Neuronal stem cell (in vitro differentiated cells): ENCODE measurements around the gene ZSCAN16.
A peak's percentile ranks its signal among the peaks of the same experiment; 100 is the strongest.

Experiments used
- DNase-seq: peaks from one replicate; pipeline ENCODE4 v3.0.0-alpha.2; 2013; ENCODE audit warnings: low spot score
- H2AFZ ChIP-seq: one replicate; pipeline ENCODE4 v1.6.1; 2013; ENCODE audit warnings: mild to moderate bottlenecking, low read length, inconsistent platforms
- H2AK5ac ChIP-seq: 2 replicates; pipeline ENCODE4 v1.6.1; 2013; ENCODE audit warnings: low read depth, mild to moderate bottlenecking, inconsistent platforms, low read length, moderate library complexity, mixed read lengths
- H2BK120ac ChIP-seq: 2 replicates; pipeline ENCODE4 v1.6.1; 2013; ENCODE audit warnings: low read depth, mild to moderate bottlenecking, inconsistent platforms, low read length, moderate library complexity, mixed read lengths
- H2BK12ac ChIP-seq: one replicate; pipeline ENCODE4 v1.6.1; 2013; ENCODE audit warnings: low read length, inconsistent platforms
- H2BK15ac ChIP-seq: 2 replicates; pipeline ENCODE4 v1.6.1; 2013; ENCODE audit warnings: mild to moderate bottlenecking, low read length, inconsistent platforms, mixed read lengths
- H2BK5ac ChIP-seq: one replicate; pipeline ENCODE4 v1.6.1; 2013; ENCODE audit warnings: inconsistent platforms, mild to moderate bottlenecking, low read length, moderate library complexity
- H3K14ac ChIP-seq: one replicate; pipeline ENCODE4 v1.6.1; 2013; ENCODE audit warnings: low read length, inconsistent platforms
- H3K18ac ChIP-seq: 2 replicates; pipeline ENCODE4 v1.6.1; 2013; ENCODE audit warnings: low read length, inconsistent platforms
- H3K23ac ChIP-seq: 2 replicates; pipeline ENCODE4 v1.6.1; 2013; ENCODE audit warnings: low read depth, mild to moderate bottlenecking, mixed read lengths, low read length, inconsistent platforms; ENCODE audit not compliant: poor library complexity
- H3K27ac ChIP-seq: replicated peaks from 3 replicates; pipeline ENCODE4 v1.5.1; 2013; ENCODE audit warnings: low read length, inconsistent platforms
- H3K27me3 ChIP-seq, 3 experiments: 2 replicates each; pipeline ENCODE4 v1.6.1; 2013; ENCODE audit warnings: low read length in 3 of 3, mild to moderate bottlenecking in 2 of 3, inconsistent platforms in 1 of 3, low read depth in 1 of 3, mixed read lengths in 1 of 3, moderate library complexity in 1 of 3; ENCODE audit not compliant: control insufficient read depth in 3 of 3, insufficient read depth in 3 of 3
- H3K36me3 ChIP-seq, 2 donors: replicated peaks in 1 of 2; 2 replicates each; pipeline ENCODE4 v1.6.1; 2013; ENCODE audit warnings: low read length in 2 of 2; ENCODE audit not compliant: control insufficient read depth in 2 of 2, insufficient read depth in 2 of 2
- H3K4ac ChIP-seq: 2 replicates; pipeline ENCODE4 v1.6.1; 2013; ENCODE audit warnings: inconsistent platforms, mild to moderate bottlenecking, low read length, moderate library complexity
- H3K4me1 ChIP-seq, 2 donors: 1 replicate in 1 of 2; 2 replicates in 1 of 2; pipeline ENCODE4 v1.6.1; 2013; ENCODE audit warnings: low read length in 2 of 2, low read depth in 1 of 2; ENCODE audit not compliant: control insufficient read depth in 2 of 2, insufficient read depth in 1 of 2
- H3K4me2 ChIP-seq: one replicate; pipeline ENCODE4 v1.6.1; 2013; ENCODE audit warnings: mild to moderate bottlenecking, low read length, inconsistent platforms; ENCODE audit not compliant: insufficient read depth, poor library complexity, severe bottlenecking
- H3K4me3 ChIP-seq, 2 donors: 2 replicates each; pipeline ENCODE4 v1.5.1; 2013; ENCODE audit warnings: low read length in 2 of 2, mild to moderate bottlenecking in 2 of 2, inconsistent platforms in 1 of 2, moderate library complexity in 1 of 2
- H3K79me1 ChIP-seq: one replicate; pipeline ENCODE4 v1.6.1; 2013; ENCODE audit warnings: low read depth, mild to moderate bottlenecking, inconsistent platforms, low read length, moderate library complexity
- H3K9ac ChIP-seq: one replicate; pipeline ENCODE4 v1.6.1; 2013; ENCODE audit warnings: mild to moderate bottlenecking, low read depth, low read length, inconsistent platforms; ENCODE audit not compliant: poor library complexity
- H3K9me3 ChIP-seq, 2 donors: replicated peaks in 1 of 2; 2 replicates each; pipeline versions ENCODE3 to v1.6.1; 2013; ENCODE audit warnings: low read length in 2 of 2, mild to moderate bottlenecking in 2 of 2, inconsistent platforms in 1 of 2, low read depth in 1 of 2, mixed read lengths in 1 of 2, moderate library complexity in 1 of 2; ENCODE audit not compliant: control insufficient read depth in 2 of 2, insufficient read depth in 1 of 2
- H4K8ac ChIP-seq: one replicate; pipeline ENCODE4 v1.6.1; 2013; ENCODE audit warnings: low read depth, mild to moderate bottlenecking, inconsistent platforms, low read length, moderate library complexity
- H4K91ac ChIP-seq: one replicate; pipeline ENCODE4 v1.6.1; 2013; ENCODE audit warnings: low read length, low read depth, mild to moderate bottlenecking, inconsistent platforms; ENCODE audit not compliant: poor library complexity
- WGBS, 2 donors: extraction: QIAGEN DNeasy Blood & Tissue Kit; methylation state at CpG; one replicate each; pipeline ENCODE4 v1.1.7; 2013; ENCODE audit warnings: missing lambda C conversion rate in 2 of 2, mixed read lengths in 1 of 2; ENCODE audit not compliant: insufficient read length in 2 of 2, insufficient replicate concordance in 1 of 2; ENCODE audit errors: extremely low coverage in 2 of 2; 5-methylcytosine and 5-hydroxymethylcytosine counted together

Gene ZSCAN16

DNA sequence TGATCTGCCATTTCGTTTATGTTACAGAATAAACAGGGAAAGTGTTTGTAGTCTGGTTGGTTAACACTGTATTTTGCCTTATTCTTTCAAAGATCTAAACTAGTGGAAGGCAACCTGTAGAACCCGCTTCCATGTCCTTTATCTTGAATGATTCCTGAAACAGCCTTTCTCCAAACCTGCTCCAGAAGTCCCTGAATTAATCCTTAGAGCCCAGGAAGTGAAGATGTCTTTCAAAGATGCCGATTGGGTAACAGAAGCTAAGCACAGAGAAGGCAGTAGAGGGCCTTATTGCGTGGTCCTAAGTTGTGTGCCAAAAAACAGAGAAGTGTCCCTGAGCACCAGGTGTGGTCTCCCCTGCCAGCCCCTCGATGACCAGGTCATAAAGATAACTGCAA lies 19.2 kb upstream of the ZSCAN16 start:
- no peak for DNase-seq
- H3K4me1 ChIP-seq, result peaks cover 0 to 2% of the 10 kb centered on the region in 2 donors
- no peak overlapping the region for H3K18ac ChIP-seq
- H3K23ac ChIP-seq, result no peak overlapping the region
- H3K9ac ChIP-seq, result peak overlapping the region; percentile 90
- no peaks in the 10 kb centered on the region for H3K9me3 ChIP-seq
- H3K14ac ChIP-seq, result no peak overlapping the region
- H4K91ac ChIP-seq, result no peak overlapping the region
- no peaks in the 10 kb centered on the region for H3K79me1 ChIP-seq
- no peak overlapping the region for H3K27ac ChIP-seq
- H3K4ac ChIP-seq, result no peak overlapping the region
- no peak overlapping the region for H2BK12ac ChIP-seq
- H2BK15ac ChIP-seq, result no peak overlapping the region
- no peak overlapping the region for H4K8ac ChIP-seq
- no peaks in the 10 kb centered on the region for H3K27me3 ChIP-seq
- H2AK5ac ChIP-seq, result no peak overlapping the region
- peak overlapping the region; percentile 65 to 84 for H3K4me3 ChIP-seq
- no peaks in the 10 kb centered on the region for H3K36me3 ChIP-seq
- no peak overlapping the region for H2BK120ac ChIP-seq
- H3K4me2 ChIP-seq, result peak overlapping the region; percentile 85
- H2BK5ac ChIP-seq, result no peak overlapping the region
- WGBS, 2 donors, result no CpG with 5 or more reads among the region's 5 CpGs
- peak overlapping the region; percentile 92 for H2AFZ ChIP-seq

DNA sequence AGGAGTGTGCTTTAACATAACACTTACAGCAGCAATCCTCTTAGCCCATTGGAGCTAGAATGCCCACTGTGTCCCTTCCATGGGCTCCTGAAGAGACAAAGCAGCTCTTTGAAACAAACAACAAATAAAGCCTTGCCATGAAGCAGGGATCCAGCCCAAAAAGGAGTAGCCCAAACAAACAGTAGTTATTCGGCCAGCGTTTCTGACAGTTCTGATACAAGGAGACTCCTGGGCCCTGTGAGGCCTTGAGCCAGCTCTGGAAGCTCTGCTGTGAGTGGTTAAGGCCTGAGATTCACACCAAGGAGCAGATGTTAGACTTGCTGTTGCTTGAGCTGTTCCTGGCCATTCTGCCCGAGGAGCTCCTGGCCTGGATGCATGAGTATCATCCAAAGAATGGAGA lies 16.9 kb upstream of the ZSCAN16 start:
- no peaks in the 10 kb centered on the region for H3K9me3 ChIP-seq
- H2BK120ac ChIP-seq, result no peak overlapping the region
- no peaks in the 10 kb centered on the region for H3K79me1 ChIP-seq
- no peak overlapping the region for H4K8ac ChIP-seq
- H3K23ac ChIP-seq, result no peak overlapping the region
- DNase-seq, result no peak
- H2BK12ac ChIP-seq, result no peak overlapping the region
- no CpG with 5 or more reads among the region's 3 CpGs for WGBS, 2 donors
- no peak overlapping the region for H3K18ac ChIP-seq
- no peak overlapping the region for H3K27ac ChIP-seq
- no peak overlapping the region for H3K4me3 ChIP-seq
- H3K9ac ChIP-seq, result no peak overlapping the region
- no peaks in the 10 kb centered on the region for H3K27me3 ChIP-seq
- H3K4ac ChIP-seq, result no peak overlapping the region
- H3K4me1 ChIP-seq, result peaks cover 0 to 2% of the 10 kb centered on the region in 2 donors
- H2AK5ac ChIP-seq, result no peak overlapping the region
- no peak overlapping the region for H2AFZ ChIP-seq
- H3K36me3 ChIP-seq, result no peaks in the 10 kb centered on the region
- H3K14ac ChIP-seq, result no peak overlapping the region
- H2BK15ac ChIP-seq, result no peak overlapping the region
- no peak overlapping the region for H4K91ac ChIP-seq
- no peak overlapping the region for H3K4me2 ChIP-seq
- H2BK5ac ChIP-seq, result no peak overlapping the region

DNA sequence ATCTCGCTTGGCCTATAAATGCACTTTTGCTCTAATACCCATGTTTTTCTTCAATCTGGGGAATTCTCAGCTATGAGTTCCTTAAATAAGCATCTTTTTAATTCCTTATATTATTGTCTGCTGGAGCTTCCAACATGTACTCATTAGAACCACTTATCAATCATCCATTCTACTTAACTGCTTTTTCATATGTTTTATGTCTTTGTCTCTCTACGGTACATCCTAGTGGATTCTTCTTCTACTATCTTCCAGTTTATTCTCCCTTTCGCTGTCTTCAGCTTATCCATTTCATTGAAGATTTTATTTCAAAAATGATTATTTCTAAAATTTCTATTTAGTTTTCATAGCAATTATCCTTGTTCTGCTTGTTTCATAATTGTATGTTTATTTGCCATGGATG lies 12.4 kb upstream of the ZSCAN16 start:
- Histone ChIP-seq H3K4ac (no peak overlapping the region), H3K4me3 (no peak overlapping the region), H3K9me3 (no peaks in the 10 kb centered on the region), H3K18ac (no peak overlapping the region), H4K91ac (no peak overlapping the region), H3K23ac (no peak overlapping the region), H2BK120ac (no peak overlapping the region), H3K9ac (no peak overlapping the region), H2BK15ac (no peak overlapping the region), H2BK5ac (no peak overlapping the region), H3K14ac (no peak overlapping the region), H3K27ac (no peak overlapping the region), H3K79me1 (no peaks in the 10 kb centered on the region), H2AK5ac (no peak overlapping the region), H3K4me2 (no peak overlapping the region), H2BK12ac (no peak overlapping the region), H3K27me3 (no peaks in the 10 kb centered on the region), H2AFZ (no peak overlapping the region), H4K8ac (no peak overlapping the region), H3K4me1 (no peaks in the 10 kb centered on the region), H3K36me3 (peaks cover 5 to 30% of the 10 kb centered on the region in 2 donors)
- no CpG with 5 or more reads among the region's 3 CpGs for WGBS, 2 donors
- no peak for DNase-seq

DNA sequence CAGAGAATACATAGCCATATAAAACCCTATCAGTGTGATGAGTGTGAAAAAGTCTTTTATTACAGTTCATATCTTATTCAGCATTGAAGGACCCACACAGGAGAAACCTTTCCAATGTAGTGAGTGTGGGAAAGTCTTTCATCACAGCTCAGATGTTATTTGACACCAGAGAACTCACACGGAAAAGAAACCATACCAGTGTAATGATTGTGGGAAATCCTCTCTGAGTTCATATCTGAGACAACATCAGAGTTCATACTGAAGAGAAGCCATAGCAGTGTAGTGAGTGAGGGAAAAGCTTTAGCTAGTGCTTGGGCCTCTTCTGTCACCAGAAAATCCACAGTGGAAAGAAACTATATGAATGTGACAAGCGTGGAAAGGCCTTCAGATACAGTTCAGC lies 8.6 kb upstream of the ZSCAN16 start:
- no peak overlapping the region for H3K27ac ChIP-seq
- no peak overlapping the region for H2BK120ac ChIP-seq
- H2BK5ac ChIP-seq, result no peak overlapping the region
- H3K4me2 ChIP-seq, result no peak overlapping the region
- H2BK12ac ChIP-seq, result no peak overlapping the region
- H3K36me3 ChIP-seq, result peaks cover 11 to 68% of the 10 kb centered on the region in 2 donors
- no peak overlapping the region for H3K14ac ChIP-seq
- H3K23ac ChIP-seq, result no peak overlapping the region
- H3K4ac ChIP-seq, result no peak overlapping the region
- H3K9me3 ChIP-seq, result no peaks in the 10 kb centered on the region
- H3K27me3 ChIP-seq, result no peaks in the 10 kb centered on the region
- H3K79me1 ChIP-seq, result no peaks in the 10 kb centered on the region
- H3K4me3 ChIP-seq, result no peak overlapping the region
- H2AK5ac ChIP-seq, result no peak overlapping the region
- H3K18ac ChIP-seq, result no peak overlapping the region
- H4K91ac ChIP-seq, result no peak overlapping the region
- H3K4me1 ChIP-seq, result no peaks in the 10 kb centered on the region
- no peak overlapping the region for H2BK15ac ChIP-seq
- H3K9ac ChIP-seq, result no peak overlapping the region
- no peak for DNase-seq
- H4K8ac ChIP-seq, result no peak overlapping the region
- H2AFZ ChIP-seq, result no peak overlapping the region
- no CpG with 5 or more reads among the region's 2 CpGs for WGBS, 2 donors
